HEK293 (cell line): ENCODE results near the gene AKIRIN1.

ENCODE experiments used
- CTCF ChIA-PET: fragments of 350-600 bp; formaldehyde crosslinking; extraction: SDS; loops from one replicate; lab custom pipeline; 2021; ENCODE audit warnings: antibody characterized with exemption; lab: Yijun Ruan, JAX
- POLR2A ChIA-PET: fragments of 300-600 bp; formaldehyde crosslinking; extraction: SDS; loops from one replicate; lab custom pipeline; 2020; ENCODE audit warnings: antibody characterized with exemption, inconsistent platforms; lab: Yijun Ruan, JAX
- H3K27ac ChIP-seq: fragments of 200-500 bp; sonication (Bioruptor generic); 2 replicates; pipeline ENCODE4 v1.5.1; 2014; ENCODE audit warnings: low read depth, low read length, control low read depth, inconsistent platforms; ENCODE audit errors: extremely low read depth
- H3K36me3 ChIP-seq, 2 experiments: fragments of 200-500 bp in 1 of 2; sonication (Bioruptor generic) in 1 of 2; 1 replicate in 1 of 2; 2 replicates in 1 of 2; pipeline ENCODE4 v1.5.1; 2014 to 2017; ENCODE audit warnings: inconsistent platforms in 2 of 2, low read length in 2 of 2; ENCODE audit not compliant: control insufficient read depth in 2 of 2, insufficient read depth in 1 of 2
- H3K4me1 ChIP-seq: fragments of 200-500 bp; sonication (Bioruptor generic); 2 replicates; pipeline ENCODE4 v1.5.1; 2014; ENCODE audit warnings: mild to moderate bottlenecking, low read length, inconsistent platforms; ENCODE audit not compliant: control insufficient read depth, insufficient read depth
- H3K4me3 ChIP-seq: 2 replicates; pipeline ENCODE4 v1.5.1; 2011; ENCODE audit warnings: low read depth, mild to moderate bottlenecking, control low read depth, low read length, moderate library complexity
- H3K9me3 ChIP-seq: fragments of 200-500 bp; sonication (Bioruptor generic); 2 replicates; pipeline ENCODE4 v1.5.1; 2014; ENCODE audit warnings: low read depth, low read length, inconsistent platforms; ENCODE audit not compliant: control insufficient read depth, insufficient read depth
- BCL11A ChIP-seq: fragments of 450-650 bp; formaldehyde crosslinking; IDR thresholded peaks from 2 replicates; pipeline ENCODE4 v1.5.1; 2016; ENCODE audit warnings: low read depth, missing biosample characterization, missing genetic modification characterization
- MZF1 ChIP-seq: fragments of 450-650 bp; formaldehyde crosslinking; IDR thresholded peaks from 2 replicates; pipeline ENCODE4 v1.5.1; 2017; ENCODE audit warnings: missing biosample characterization, missing genetic modification characterization, borderline replicate concordance
- PRDM1 ChIP-seq: fragments of 450-650 bp; formaldehyde crosslinking; IDR thresholded peaks from 2 replicates; pipeline ENCODE4; 2016; ENCODE audit warnings: missing biosample characterization, missing genetic modification characterization
- TRIM28 ChIP-seq: IDR thresholded peaks from 2 replicates; pipeline ENCODE4 v1.6.1; 2011; ENCODE audit warnings: low read length, control low read depth, borderline replicate concordance
- ZBTB17 ChIP-seq: fragments of 450-650 bp; formaldehyde crosslinking; IDR thresholded peaks from 2 replicates; pipeline ENCODE4 v1.5.1; 2016; ENCODE audit warnings: missing biosample characterization, missing genetic modification characterization
- ZBTB48 ChIP-seq: fragments of 450-650 bp; formaldehyde crosslinking; IDR thresholded peaks from 2 replicates; pipeline ENCODE4 v1.5.1; 2016; ENCODE audit warnings: missing biosample characterization, missing genetic modification characterization
- ZFP69B ChIP-seq: fragments of 450-650 bp; formaldehyde crosslinking; IDR thresholded peaks from 2 replicates; pipeline ENCODE4 v1.5.1; 2016; ENCODE audit warnings: missing biosample characterization, missing genetic modification characterization
- ZIC2 ChIP-seq: fragments of 450-650 bp; formaldehyde crosslinking; IDR thresholded peaks from 2 replicates; pipeline ENCODE4 v1.5.1; 2016; ENCODE audit warnings: missing biosample characterization, missing genetic modification characterization
- ZNF16 ChIP-seq: fragments of 450-650 bp; formaldehyde crosslinking; IDR thresholded peaks from 2 replicates; pipeline ENCODE4 v1.5.1; 2016; ENCODE audit warnings: low read depth, missing biosample characterization, missing genetic modification characterization
- ZNF175 ChIP-seq: fragments of 450-650 bp; formaldehyde crosslinking; IDR thresholded peaks from 2 replicates; pipeline ENCODE4 v1.5.1; 2016; ENCODE audit warnings: missing biosample characterization, missing genetic modification characterization
- ZNF184 ChIP-seq: fragments of 450-650 bp; IDR thresholded peaks from 2 replicates; pipeline ENCODE4 v1.5.1; 2018; ENCODE audit warnings: missing biosample characterization, mild to moderate bottlenecking, missing genetic modification characterization
- ZNF274 ChIP-seq, 2 experiments: fragments of 200-500 bp in 1 of 2; fragments of 450-650 bp in 1 of 2; sonication (Bioruptor generic) in 1 of 2; formaldehyde crosslinking in 1 of 2; IDR thresholded peaks; 2 replicates each; pipeline versions ENCODE4 v1.5.1 to v1.6.1; 2014 to 2016; ENCODE audit warnings: borderline replicate concordance in 1 of 2, inconsistent platforms in 1 of 2, low read length in 1 of 2, missing biosample characterization in 1 of 2, missing genetic modification characterization in 1 of 2
- ZNF366 ChIP-seq: fragments of 450-650 bp; formaldehyde crosslinking; conservative IDR thresholded peaks from 2 replicates; pipeline ENCODE4 v1.5.1; 2016; ENCODE audit warnings: missing biosample characterization, missing genetic modification characterization
- ZNF514 ChIP-seq: fragments of 450-650 bp; formaldehyde crosslinking; IDR thresholded peaks from 2 replicates; pipeline ENCODE4 v1.5.1; 2016; ENCODE audit warnings: missing biosample characterization, missing genetic modification characterization
- ZNF518A ChIP-seq: fragments of 450-650 bp; formaldehyde crosslinking; conservative IDR thresholded peaks from 2 replicates; pipeline ENCODE4 v1.5.1; 2016; ENCODE audit warnings: low read depth, missing biosample characterization, missing genetic modification characterization
- ZNF530 ChIP-seq: fragments of 450-650 bp; formaldehyde crosslinking; IDR thresholded peaks from 2 replicates; pipeline ENCODE4 v1.5.1; 2016; ENCODE audit warnings: low read depth, missing biosample characterization, missing genetic modification characterization
- ZNF549 ChIP-seq: fragments of 450-650 bp; IDR thresholded peaks from 2 replicates; pipeline ENCODE4 v1.5.1; 2018; ENCODE audit warnings: missing biosample characterization, missing genetic modification characterization, mild to moderate bottlenecking, inconsistent platforms, moderate library complexity
- ZNF600 ChIP-seq: fragments of 450-650 bp; formaldehyde crosslinking; IDR thresholded peaks from 2 replicates; pipeline ENCODE4 v1.5.1; 2016; ENCODE audit warnings: missing biosample characterization, missing genetic modification characterization
- ZSCAN23 ChIP-seq: fragments of 450-650 bp; formaldehyde crosslinking; IDR thresholded peaks from 2 replicates; pipeline ENCODE4 v1.5.1; 2016; ENCODE audit warnings: missing biosample characterization, missing genetic modification characterization
- ZXDB ChIP-seq: fragments of 450-650 bp; formaldehyde crosslinking; IDR thresholded peaks from 2 replicates; pipeline ENCODE4 v1.5.1; 2016; ENCODE audit warnings: missing biosample characterization, missing genetic modification characterization
- TF ChIP-seq, protein P1 (sequence below): fragments of 450-650 bp; IDR thresholded peaks from 2 replicates; pipeline ENCODE4 v1.5.1; 2018; ENCODE audit warnings: missing biosample characterization, mild to moderate bottlenecking, missing genetic modification characterization
- TF ChIP-seq, protein P2 (sequence below): fragments of 450-650 bp; formaldehyde crosslinking; IDR thresholded peaks from 2 replicates; pipeline ENCODE4 v1.5.0; 2017; ENCODE audit warnings: missing biosample characterization, missing genetic modification characterization, borderline replicate concordance

AKIRIN1 gene

DNA sequence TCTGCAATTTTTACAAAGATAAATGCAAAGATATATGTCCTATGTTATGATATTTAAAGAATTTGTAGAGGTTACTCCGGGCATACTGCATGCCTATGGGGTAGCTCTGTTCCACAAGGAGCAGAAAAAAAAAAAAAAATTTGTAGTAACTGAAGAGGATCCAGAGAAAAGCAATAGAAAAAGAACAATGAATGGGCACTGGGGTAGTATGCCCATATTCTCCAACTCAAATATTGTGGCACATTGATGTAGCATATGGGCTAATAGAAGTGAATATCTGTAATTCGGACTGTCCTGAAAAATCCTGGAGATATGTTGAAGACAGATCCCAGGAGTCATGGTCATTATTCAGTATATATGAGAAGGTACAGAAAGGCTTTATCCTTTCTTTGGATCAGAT lies 1.1 kb upstream of the AKIRIN1 start:
- Histone ChIP-seq H3K27ac (no peak overlapping the region), H3K4me3 (no peak overlapping the region), H3K36me3 (peaks cover 6 to 22% of the 10 kb centered on the region in 2 experiments; a peak in 2 of 3 replicates), H3K4me1 (peaks cover 10% of the 10 kb centered on the region), H3K9me3 (no peaks in the 10 kb centered on the region)
- POLR2A ChIA-PET, result interaction anchor here (0.6 to 1.5 kb wide), 4 partner anchors 13 to 996 kb away, joined by 3 to 6 read pairs (median 3); partner anchors contain the start of gene NDUFS5
- CTCF ChIA-PET, result interaction anchor here (1.6 kb wide), 1 partner anchor 102 kb away, joined by 4 read pairs; no protein-coding TSS in a partner anchor
- TF ChIP-seq, protein P1, sequence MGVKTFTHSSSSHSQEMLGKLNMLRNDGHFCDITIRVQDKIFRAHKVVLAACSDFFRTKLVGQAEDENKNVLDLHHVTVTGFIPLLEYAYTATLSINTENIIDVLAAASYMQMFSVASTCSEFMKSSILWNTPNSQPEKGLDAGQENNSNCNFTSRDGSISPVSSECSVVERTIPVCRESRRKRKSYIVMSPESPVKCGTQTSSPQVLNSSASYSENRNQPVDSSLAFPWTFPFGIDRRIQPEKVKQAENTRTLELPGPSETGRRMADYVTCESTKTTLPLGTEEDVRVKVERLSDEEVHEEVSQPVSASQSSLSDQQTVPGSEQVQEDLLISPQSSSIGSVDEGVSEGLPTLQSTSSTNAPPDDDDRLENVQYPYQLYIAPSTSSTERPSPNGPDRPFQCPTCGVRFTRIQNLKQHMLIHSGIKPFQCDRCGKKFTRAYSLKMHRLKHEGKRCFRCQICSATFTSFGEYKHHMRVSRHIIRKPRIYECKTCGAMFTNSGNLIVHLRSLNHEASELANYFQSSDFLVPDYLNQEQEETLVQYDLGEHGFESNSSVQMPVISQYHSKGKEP, result no peak
- TF ChIP-seq ZXDB (tag by site-specific recombination) (no peak), ZBTB17 (tag by site-specific recombination) (peak; percentile 92)

DNA sequence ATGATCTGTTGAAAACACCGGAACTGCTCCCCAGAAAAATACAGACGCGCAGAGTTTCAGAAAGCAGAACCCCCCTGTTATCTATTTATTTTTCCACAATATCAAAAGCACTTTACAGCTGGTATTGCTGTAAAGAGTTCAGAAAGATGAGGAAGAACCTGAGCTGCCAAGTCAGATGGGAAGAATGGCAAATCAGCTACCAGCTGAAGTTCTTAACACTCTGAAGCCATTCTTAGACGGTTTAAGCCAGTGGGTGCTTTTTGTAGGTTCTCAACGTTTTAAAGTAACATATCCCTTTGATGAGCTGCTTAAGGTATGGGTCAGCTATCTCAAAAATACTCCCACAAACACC lies 714 bp upstream of the AKIRIN1 start:
- ChIA-PET POLR2A (interaction anchor here (0.6 to 1.0 kb wide), 3 partner anchors 14 to 1589 kb away, joined by 3 to 5 read pairs (median 3); partner anchors contain the start of gene NDUFS5), CTCF (interaction anchor here (1.6 kb wide), 1 partner anchor 102 kb away, joined by 4 read pairs; no protein-coding TSS in a partner anchor)
- H3K4me1 ChIP-seq, result peaks cover 10% of the 10 kb centered on the region
- H3K4me3 ChIP-seq, result peak overlapping the region; percentile 60
- H3K36me3 ChIP-seq, result peaks cover 8 to 26% of the 10 kb centered on the region in 2 experiments; a peak in 2 of 3 replicates
- TF ChIP-seq, protein P1, result no peak
- no peak for TF ChIP-seq ZNF518A (tag by site-specific recombination)
- TF ChIP-seq ZNF366 (tag by site-specific recombination), result no peak
- TF ChIP-seq BCL11A (tag by site-specific recombination), result no peak
- TF ChIP-seq ZSCAN23 (tag by site-specific recombination), result no peak
- no peak for TF ChIP-seq ZIC2
- TF ChIP-seq ZFP69B (tag by site-specific recombination), result no peak
- no peak for TF ChIP-seq ZNF16
- no peak for TF ChIP-seq ZNF514
- TF ChIP-seq, protein P2, sequence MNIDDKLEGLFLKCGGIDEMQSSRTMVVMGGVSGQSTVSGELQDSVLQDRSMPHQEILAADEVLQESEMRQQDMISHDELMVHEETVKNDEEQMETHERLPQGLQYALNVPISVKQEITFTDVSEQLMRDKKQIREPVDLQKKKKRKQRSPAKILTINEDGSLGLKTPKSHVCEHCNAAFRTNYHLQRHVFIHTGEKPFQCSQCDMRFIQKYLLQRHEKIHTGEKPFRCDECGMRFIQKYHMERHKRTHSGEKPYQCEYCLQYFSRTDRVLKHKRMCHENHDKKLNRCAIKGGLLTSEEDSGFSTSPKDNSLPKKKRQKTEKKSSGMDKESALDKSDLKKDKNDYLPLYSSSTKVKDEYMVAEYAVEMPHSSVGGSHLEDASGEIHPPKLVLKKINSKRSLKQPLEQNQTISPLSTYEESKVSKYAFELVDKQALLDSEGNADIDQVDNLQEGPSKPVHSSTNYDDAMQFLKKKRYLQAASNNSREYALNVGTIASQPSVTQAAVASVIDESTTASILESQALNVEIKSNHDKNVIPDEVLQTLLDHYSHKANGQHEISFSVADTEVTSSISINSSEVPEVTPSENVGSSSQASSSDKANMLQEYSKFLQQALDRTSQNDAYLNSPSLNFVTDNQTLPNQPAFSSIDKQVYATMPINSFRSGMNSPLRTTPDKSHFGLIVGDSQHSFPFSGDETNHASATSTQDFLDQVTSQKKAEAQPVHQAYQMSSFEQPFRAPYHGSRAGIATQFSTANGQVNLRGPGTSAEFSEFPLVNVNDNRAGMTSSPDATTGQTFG (tag by site-specific recombination), result no peak
- TF ChIP-seq ZNF549 (tag by site-specific recombination), result no peak
- TF ChIP-seq PRDM1 (tag by site-specific recombination), result no peak
- no peak for TF ChIP-seq TRIM28
- no peak for TF ChIP-seq ZNF175
- no peak for TF ChIP-seq MZF1
- TF ChIP-seq ZNF274 (IDR thresholded peaks at IDR 0.05; ENCODE audit: low read length), result no peak
- TF ChIP-seq ZNF274 (tag by site-specific recombination; IDR thresholded peaks at IDR 0.05; ENCODE audit: borderline replicate concordance), result no peak
- no peak for TF ChIP-seq ZNF600
- no peak for TF ChIP-seq ZNF530 (tag by site-specific recombination)
- TF ChIP-seq ZBTB48 (tag by site-specific recombination), result no peak
- no peak for TF ChIP-seq ZNF184 (tag by site-specific recombination)
- peak overlapping the region; percentile 38; the same call in 1 of the 2 replicates for H3K27ac ChIP-seq
- no peaks in the 10 kb centered on the region for H3K9me3 ChIP-seq
